GM12878 (cell line): ENCODE results near the gene EPHB2. TPM values are rescaled to one million over a fixed set of nuclear protein-coding genes. Genes with fewer than 3 reads are reported as not detected.

Experiments used
- ATAC-seq: fragments of 200-7000 bp; cut with Tn5 transposase; 3 replicates; pipeline ENCODE4 v1.9.1; 2020; ENCODE audit warnings: mild to moderate bottlenecking, moderate library complexity
- BruUV-seq: library from RNA; stranded (reverse); fragments of 400-500 nt; replicated peaks from 2 replicates; lab custom pipeline; 2021; lab: Mats Ljungman, UMichigan
- CTCF ChIA-PET: fragments of 300-600 bp; sonication (Branson Sonifier 250); formaldehyde crosslinking; extraction: SDS; loops from one replicate; lab custom pipeline; 2021; ENCODE audit warnings: inconsistent platforms; lab: Yijun Ruan, JAX
- POLR2A ChIA-PET: fragments of 350-600 bp; formaldehyde crosslinking; extraction: SDS; loops from one replicate; lab custom pipeline; 2021; ENCODE audit warnings: inconsistent platforms; lab: Charles Lee
- RAD21 ChIA-PET: fragments of 300-600 bp; sonication (Branson Sonifier 250); formaldehyde crosslinking; loops from one replicate; lab custom pipeline; 2023; ENCODE audit warnings: antibody characterized with exemption; ENCODE audit not compliant: unreplicated experiment; lab: Charles Lee
- SMC1A ChIA-PET: fragments of 300-600 bp; sonication (Branson Sonifier 250); formaldehyde crosslinking; loops from one replicate; lab custom pipeline; 2023; ENCODE audit not compliant: unreplicated experiment, uncharacterized antibody; lab: Charles Lee
- DNase-seq: peaks from one replicate; pipeline ENCODE4 v3.0.0-alpha.2; 2011; ENCODE audit warnings: low read depth, low spot score
- FAIRE-seq: peaks from 3 replicates; lab custom pipeline; 2011; peaks lifted over from hg19 to GRCh38; lab: Jason Lieb, UNC
- H2AFZ ChIP-seq: 2 replicates; pipeline ENCODE4 v1.6.0; 2011; ENCODE audit warnings: low read depth, low read length, control low read depth; ENCODE audit not compliant: control insufficient read depth
- H3K27ac ChIP-seq: 2 replicates; pipeline ENCODE4 v1.5.1; 2011; ENCODE audit warnings: control low read depth; ENCODE audit not compliant: control insufficient read depth, insufficient read depth
- H3K27me3 ChIP-seq, 2 experiments: replicated peaks in 1 of 2; 2 replicates each; pipeline versions ENCODE4 v1.6.0 to v1.6.1; 2011; ENCODE audit warnings: low read length in 1 of 2; ENCODE audit not compliant: control insufficient read depth in 2 of 2, insufficient read depth in 2 of 2
- H3K36me3 ChIP-seq, 2 experiments: 2 replicates each; pipeline ENCODE4 v1.5.1; 2011; ENCODE audit warnings: low read length in 1 of 2; ENCODE audit not compliant: control insufficient read depth in 2 of 2, insufficient read depth in 2 of 2
- H3K4me1 ChIP-seq: 2 replicates; pipeline ENCODE4 v1.6.1; 2011; ENCODE audit warnings: mild to moderate bottlenecking, low read length, moderate library complexity, mixed read lengths; ENCODE audit not compliant: control insufficient read depth, insufficient read depth
- H3K4me2 ChIP-seq: 2 replicates; pipeline ENCODE4 v1.6.0; 2011; ENCODE audit warnings: control low read depth; ENCODE audit not compliant: control insufficient read depth, insufficient read depth
- H3K4me3 ChIP-seq: fragments of 200-600 bp; sonication (generic); 2 replicates; pipeline ENCODE4 v1.5.1; 2016
- H3K79me2 ChIP-seq: 2 replicates; pipeline ENCODE4 v1.6.0; 2011; ENCODE audit warnings: low read length; ENCODE audit not compliant: control insufficient read depth, insufficient read depth
- H3K9ac ChIP-seq: 2 replicates; pipeline ENCODE4 v1.8.0; 2011; ENCODE audit warnings: low read length, control low read depth, mixed read lengths; ENCODE audit not compliant: control insufficient read depth, insufficient read depth
- H3K9me3 ChIP-seq: replicated peaks from 3 replicates; pipeline ENCODE4 v1.5.1; 2011; ENCODE audit warnings: mild to moderate bottlenecking, low read length; ENCODE audit not compliant: control insufficient read depth, insufficient read depth
- H4K20me1 ChIP-seq: 2 replicates; pipeline ENCODE4 v1.6.0; 2011; ENCODE audit not compliant: control insufficient read depth, insufficient read depth
- BHLHE40 ChIP-seq, 2 experiments: fragments of 450-650 bp in 1 of 2; IDR thresholded peaks; 2 replicates each; pipeline ENCODE4 v1.6.1; 2011 to 2017; ENCODE audit warnings: low read depth in 2 of 2, borderline replicate concordance in 1 of 2, improper control_type of control experiment in 1 of 2, low read length in 1 of 2, mild to moderate bottlenecking in 1 of 2
- CEBPZ ChIP-seq: fragments of 150-350 bp; IDR thresholded peaks from 2 replicates; pipeline ENCODE4 v1.6.1; 2016; ENCODE audit warnings: low read depth, low read length
- CREM ChIP-seq: IDR thresholded peaks from 2 replicates; pipeline ENCODE4 v1.6.1; 2014; ENCODE audit warnings: antibody characterized with exemption, low read depth
- EGR1 ChIP-seq, 2 experiments: IDR thresholded peaks; 1 replicate in 1 of 2; 2 replicates in 1 of 2; pipeline ENCODE4 v1.6.1; 2011 to 2012; ENCODE audit warnings: low read depth in 2 of 2, low read length in 2 of 2, borderline replicate concordance in 1 of 2, mild to moderate bottlenecking in 1 of 2, moderate library complexity in 1 of 2
- GATAD2B ChIP-seq: fragments of 450-650 bp; conservative IDR thresholded peaks from 2 replicates; pipeline ENCODE4 v1.6.1; 2017; ENCODE audit warnings: low read depth, mild to moderate bottlenecking, moderate library complexity
- NFYA ChIP-seq: IDR thresholded peaks from 2 replicates; pipeline ENCODE4 v1.6.1; 2011; ENCODE audit warnings: low read depth, mild to moderate bottlenecking, low read length, improper control_type of control experiment, borderline replicate concordance
- RUNX3 ChIP-seq: IDR thresholded peaks from 2 replicates; pipeline ENCODE4 v1.6.1; 2012; ENCODE audit warnings: low read length, inconsistent platforms
- SKIL ChIP-seq: fragments of 450-650 bp; IDR thresholded peaks from 2 replicates; pipeline ENCODE4 v1.6.1; 2017; ENCODE audit warnings: mild to moderate bottlenecking, low read depth, inconsistent platforms; ENCODE audit not compliant: poor library complexity, severe bottlenecking
- SUZ12 ChIP-seq: fragments of 200-600 bp; sonication (generic); IDR thresholded peaks from one replicate; pipeline ENCODE4 v1.6.1; 2018; ENCODE audit warnings: antibody characterized with exemption, mild to moderate bottlenecking; ENCODE audit not compliant: unreplicated experiment
- ZNF592 ChIP-seq: fragments of 450-650 bp; IDR thresholded peaks from 2 replicates; pipeline ENCODE4 v1.6.1; 2017; ENCODE audit warnings: mild to moderate bottlenecking, moderate library complexity
- ZZZ3 ChIP-seq: IDR thresholded peaks from 2 replicates; pipeline ENCODE4 v1.6.1; 2011; ENCODE audit warnings: low read depth; ENCODE audit not compliant: control insufficient read depth, insufficient read length
- WGBS: methylation state at CpG from one replicate; pipeline ENCODE4 v1.1.6; 2016; ENCODE audit warnings: low lambda C conversion rate; ENCODE audit not compliant: insufficient replicate concordance, insufficient coverage; ENCODE audit errors: missing lambda C conversion rate; 5-methylcytosine and 5-hydroxymethylcytosine counted together
- in situ Hi-C: fragments of 300-500 bp; cut with MboI; formaldehyde crosslinking; loops from 9 replicates; pipeline ENCODE4 v1.14.3; 2018; ENCODE audit warnings: mixed read lengths
- intact Hi-C: fragments of 100-400 bp; cut with micrococcal nuclease; formaldehyde crosslinking; loops from one replicate; pipeline ENCODE4 v1.14.2; 2022; ENCODE audit not compliant: unreplicated experiment
- polyA plus RNA-seq, 11 experiments: library from polyadenylated mRNA; depleted of rRNA in 4 of 11; unstranded in 6 of 11; stranded (reverse) in 5 of 11; fragments of >200 nt; fragmentation: Nextera tagmentation in 4 of 11; fragmentation: Illumina TruSeq in 1 of 11; extraction: Ambion mirVana in 4 of 11; extraction: Trizol in 1 of 11; gene quantifications; 1 replicate in 1 of 11; 2 replicates in 10 of 11; pipeline versions ENCODE4 v1.2.1 to v1.2.3, GENCODE V29; 2011 to 2016; ENCODE audit warnings: inconsistent platforms in 2 of 11, missing spikeins in 2 of 11, low read depth in 1 of 11
- total RNA-seq, 4 experiments: library from RNA; depleted of rRNA in 3 of 4; stranded (reverse); fragments of >200 nt in 3 of 4; fragmentation: Illumina TruSeq in 1 of 4; extraction: Trizol in 1 of 4; gene quantifications; 2 replicates each; pipeline versions ENCODE4 v1.2.1 to v1.2.3, GENCODE V29; 2013 to 2021

Gene EPHB2
- total and polyA plus RNA-seq, 10 of the 15 experiments (the other 5 are each of a cell fraction or from before 2014, with no cell fraction given): 0.13 to 3.3 (median 0.92) TPM

GRCh38 chr1:22711591-22712501 lies 1.2 kb downstream of the EPHB2 start:
- BruUV-seq: no TSS peak
- RAD21 ChIA-PET: no interaction called here
- 0 out of 2 replicates have a peak overlapping the region, but pooled peaks have one; percentile 8 for H3K27ac ChIP-seq
- POLR2A ChIA-PET: interaction anchor here (0.6 kb wide), 1 partner anchor 620 kb away, joined by 3 read pairs; no protein-coding TSS in a partner anchor
- no peak overlapping the region for H2AFZ ChIP-seq
- TF ChIP-seq SUZ12 (no peak), ZNF592 (no peak), SKIL (peak; percentile 77), NFYA (no peak), CREM (no peak), GATAD2B (no peak), EGR1 (IDR thresholded peaks at IDR 0.05; ENCODE audit: borderline replicate concordance in 1 of 2, low read depth in 2 of 2, low read length in 2 of 2) (0 out of 3 replicates have a peak, but pooled peaks of 1 of the 2 experiments have one; percentile 7), CEBPZ (no peak), BHLHE40 (IDR thresholded peaks at IDR 0.05; ENCODE audit: borderline replicate concordance in 1 of 2, low read depth in 2 of 2, low read length in 1 of 2) (peak; percentile 77 to 85), ZZZ3 (no peak), RUNX3 (peak; percentile 79)
- in situ Hi-C loops: no loop called here
- SMC1A ChIA-PET: no interaction called here
- 8% methylated on average over 38 of the region's 53 CpGs for WGBS
- ATAC-seq (peak; percentile 58), DNase-seq (no peak), FAIRE-seq (no peak)
- intact Hi-C loops: no loop called here
- H3K9me3 ChIP-seq: no peaks in the 10 kb centered on the region
- no peaks in the 10 kb centered on the region for H3K79me2 ChIP-seq
- no peaks in the 10 kb centered on the region for H3K36me3 ChIP-seq
- H3K4me3 ChIP-seq: 0 out of 2 replicates have a peak overlapping the region, but pooled peaks have one; percentile 32
- peaks cover 3 to 21% of the 10 kb centered on the region in 2 experiments for H3K27me3 ChIP-seq
- H3K4me1 ChIP-seq: peaks cover 29% of the 10 kb centered on the region
- no peak overlapping the region; the same call in 1 of the 2 replicates for H3K9ac ChIP-seq
- peak overlapping the region; percentile 90 for H3K4me2 ChIP-seq
- no peaks in the 10 kb centered on the region for H4K20me1 ChIP-seq
- CTCF ChIA-PET: interaction anchor here (0.6 to 1.4 kb wide), 5 partner anchors 8 to 1694 kb away, joined by 3 read pairs; no protein-coding TSS in a partner anchor
